Mesendoderm (in vitro differentiated cells): ENCODE measurements around the gene SEL1L3.

Source experiments
- DNase-seq: peaks from one replicate; pipeline ENCODE4 v3.0.0; 2013
- H2AK5ac ChIP-seq: 2 replicates; pipeline ENCODE4 v1.6.1; 2013; ENCODE audit warnings: low read length, inconsistent platforms
- H2BK120ac ChIP-seq: 2 replicates; pipeline ENCODE4 v1.6.1; 2013; ENCODE audit warnings: low read depth, mild to moderate bottlenecking, low read length, moderate library complexity, mixed read lengths
- H2BK15ac ChIP-seq: replicated peaks from 2 replicates; pipeline ENCODE4 v1.6.1; 2013; ENCODE audit warnings: low read depth, mild to moderate bottlenecking, moderate library complexity
- H2BK5ac ChIP-seq: 2 replicates; pipeline ENCODE4 v1.6.1; 2013; ENCODE audit warnings: low read length, inconsistent platforms
- H3K18ac ChIP-seq: 2 replicates; pipeline ENCODE4 v1.6.1; 2013; ENCODE audit warnings: mild to moderate bottlenecking, low read length, mixed read lengths
- H3K23ac ChIP-seq: one replicate; pipeline ENCODE4 v1.6.1; 2013; ENCODE audit warnings: low read length
- H3K27ac ChIP-seq: 2 replicates; pipeline ENCODE4 v1.5.1; 2013; ENCODE audit warnings: low read depth, mild to moderate bottlenecking, inconsistent platforms, low read length, moderate library complexity
- H3K27me3 ChIP-seq: 2 replicates; pipeline ENCODE4 v1.6.1; 2013; ENCODE audit warnings: low read length, control low read depth, mild to moderate bottlenecking, inconsistent platforms; ENCODE audit not compliant: insufficient read depth, poor library complexity
- H3K36me3 ChIP-seq: 2 replicates; pipeline ENCODE4 v1.6.1; 2013; ENCODE audit warnings: low read length, inconsistent platforms; ENCODE audit not compliant: control insufficient read depth, insufficient read depth
- H3K4ac ChIP-seq: one replicate; pipeline ENCODE4 v1.6.1; 2013; ENCODE audit warnings: low read depth, mild to moderate bottlenecking, low read length, moderate library complexity
- H3K4me1 ChIP-seq: 2 replicates; pipeline ENCODE4 v1.6.1; 2013; ENCODE audit warnings: low read depth, low read length, inconsistent platforms; ENCODE audit not compliant: control insufficient read depth
- H3K4me2 ChIP-seq: 2 replicates; pipeline ENCODE4 v1.6.1; 2013; ENCODE audit warnings: low read length
- H3K4me3 ChIP-seq: 2 replicates; pipeline ENCODE4 v1.5.1; 2013; ENCODE audit warnings: mild to moderate bottlenecking, low read length
- H3K56ac ChIP-seq: one replicate; pipeline ENCODE4 v1.6.1; 2013; ENCODE audit warnings: low read length
- H3K79me1 ChIP-seq: 2 replicates; pipeline ENCODE4 v1.6.1; 2013; ENCODE audit warnings: low read length, inconsistent platforms
- H3K79me2 ChIP-seq: 2 replicates; pipeline ENCODE4 v1.6.1; 2013; ENCODE audit warnings: mild to moderate bottlenecking, low read length; ENCODE audit not compliant: control insufficient read depth, insufficient read depth
- H3K9ac ChIP-seq: 2 replicates; pipeline ENCODE4 v1.6.1; 2013; ENCODE audit warnings: low read length, inconsistent platforms
- H4K5ac ChIP-seq: one replicate; pipeline ENCODE4 v1.6.1; 2013; ENCODE audit warnings: low read length
- H4K8ac ChIP-seq: one replicate; pipeline ENCODE4 v1.6.1; 2013; ENCODE audit warnings: low read depth, mild to moderate bottlenecking, control low read depth, low read length, moderate library complexity
- WGBS: extraction: QIAGEN DNeasy Blood & Tissue Kit; methylation state at CpG from one replicate; pipeline ENCODE4 v1.1.7; 2013; ENCODE audit warnings: low lambda C conversion rate, missing lambda C conversion rate; ENCODE audit not compliant: insufficient coverage; ENCODE audit errors: extremely low coverage; 5-methylcytosine and 5-hydroxymethylcytosine counted together

Gene SEL1L3

GRCh38 chr4:25811841-25812240, 50.9 kb downstream of the SEL1L3 start:
- no peaks in the 10 kb centered on the region for H3K27me3 ChIP-seq
- no peaks in the 10 kb centered on the region for H3K36me3 ChIP-seq
- H3K18ac ChIP-seq, result no peak overlapping the region
- DNase-seq, result no peak
- H3K4ac ChIP-seq, result no peak overlapping the region
- peaks cover 2% of the 10 kb centered on the region for H3K4me1 ChIP-seq
- no peak overlapping the region for H2BK15ac ChIP-seq
- H4K5ac ChIP-seq, result no peak overlapping the region
- H3K27ac ChIP-seq, result no peak overlapping the region
- no peak overlapping the region for H3K9ac ChIP-seq
- H3K79me2 ChIP-seq, result no peaks in the 10 kb centered on the region
- WGBS, result no CpG with 5 or more reads among the region's 9 CpGs
- no peaks in the 10 kb centered on the region for H3K79me1 ChIP-seq
- H2AK5ac ChIP-seq, result no peak overlapping the region
- no peak overlapping the region for H2BK120ac ChIP-seq
- H2BK5ac ChIP-seq, result no peak overlapping the region
- H3K4me3 ChIP-seq, result no peak overlapping the region
- H4K8ac ChIP-seq, result no peak overlapping the region
- H3K23ac ChIP-seq, result no peak overlapping the region
- no peak overlapping the region for H3K4me2 ChIP-seq
- H3K56ac ChIP-seq, result no peak overlapping the region

GRCh38 chr4:25811374-25811690, 51.5 kb downstream of the SEL1L3 start:
- Histone ChIP-seq H3K9ac (no peak overlapping the region), H2BK120ac (no peak overlapping the region)
- no CpG with 5 or more reads among the region's 4 CpGs for WGBS

GRCh38 chr4:25810461-25811373, 52.1 kb downstream of the SEL1L3 start:
- Histone ChIP-seq H2BK5ac (no peak overlapping the region), H3K56ac (no peak overlapping the region), H3K4me2 (no peak overlapping the region), H3K18ac (no peak overlapping the region), H3K23ac (no peak overlapping the region), H3K36me3 (no peaks in the 10 kb centered on the region), H2BK15ac (no peak overlapping the region), H3K4ac (no peak overlapping the region), H3K9ac (no peak overlapping the region), H3K27me3 (no peaks in the 10 kb centered on the region), H3K27ac (no peak overlapping the region), H3K79me1 (no peaks in the 10 kb centered on the region), H3K79me2 (no peaks in the 10 kb centered on the region), H3K4me1 (peaks cover 2% of the 10 kb centered on the region), H3K4me3 (no peak overlapping the region), H4K8ac (no peak overlapping the region), H2AK5ac (no peak overlapping the region), H4K5ac (no peak overlapping the region), H2BK120ac (no peak overlapping the region)
- no CpG with 5 or more reads among the region's 23 CpGs for WGBS
- no peak for DNase-seq

More at GRCh38 chr4:25811374-25811690, 51.5 kb downstream of the SEL1L3 start:
- Histone ChIP-seq H4K8ac (no peak overlapping the region), H4K5ac (no peak overlapping the region), H3K4me1 (peaks cover 2% of the 10 kb centered on the region), H3K27ac (no peak overlapping the region), H3K79me2 (no peaks in the 10 kb centered on the region), H3K4ac (no peak overlapping the region), H3K79me1 (no peaks in the 10 kb centered on the region), H3K23ac (no peak overlapping the region), H2AK5ac (no peak overlapping the region), H2BK5ac (no peak overlapping the region), H3K56ac (no peak overlapping the region), H3K4me3 (no peak overlapping the region), H2BK15ac (no peak overlapping the region), H3K27me3 (no peaks in the 10 kb centered on the region), H3K4me2 (no peak overlapping the region), H3K18ac (no peak overlapping the region), H3K36me3 (no peaks in the 10 kb centered on the region)
- no peak for DNase-seq

- H3K79me2 ChIP-seq, result no peaks in the 10 kb centered on the region
Measured at GRCh38 chr4:25809996-25810395, 52.8 kb downstream of the SEL1L3 start.

GRCh38 chr4:25807102-25807728, 55.6 kb downstream of the SEL1L3 start:
- no peaks in the 10 kb centered on the region for H3K4me1 ChIP-seq
- no peak overlapping the region for H4K5ac ChIP-seq
- no peak overlapping the region for H3K9ac ChIP-seq
- no peak overlapping the region for H3K4ac ChIP-seq
- no peak overlapping the region for H3K27ac ChIP-seq
- H2AK5ac ChIP-seq, result no peak overlapping the region
- DNase-seq, result no peak
- no peak overlapping the region for H4K8ac ChIP-seq
- H3K4me2 ChIP-seq, result no peak overlapping the region
- no peak overlapping the region for H3K56ac ChIP-seq
- H3K79me1 ChIP-seq, result no peaks in the 10 kb centered on the region
- H2BK5ac ChIP-seq, result no peak overlapping the region
- H3K27me3 ChIP-seq, result no peaks in the 10 kb centered on the region
- H3K36me3 ChIP-seq, result no peaks in the 10 kb centered on the region
- H2BK120ac ChIP-seq, result no peak overlapping the region
- WGBS, result no CpG with 5 or more reads among the region's 8 CpGs
- no peak overlapping the region for H2BK15ac ChIP-seq
- no peak overlapping the region for H3K18ac ChIP-seq
- no peaks in the 10 kb centered on the region for H3K79me2 ChIP-seq
- no peak overlapping the region for H3K4me3 ChIP-seq
- no peak overlapping the region for H3K23ac ChIP-seq

More at GRCh38 chr4:25809996-25810395, 52.8 kb downstream of the SEL1L3 start:
- H3K4me1 ChIP-seq, result peaks cover 2% of the 10 kb centered on the region
- no peak overlapping the region for H2AK5ac ChIP-seq
- H2BK5ac ChIP-seq, result no peak overlapping the region
- H3K4me2 ChIP-seq, result no peak overlapping the region
- H4K8ac ChIP-seq, result no peak overlapping the region
- no peaks in the 10 kb centered on the region for H3K79me1 ChIP-seq
- no CpG with 5 or more reads among the region's 4 CpGs for WGBS
- no peak overlapping the region for H3K27ac ChIP-seq
- H3K27me3 ChIP-seq, result no peaks in the 10 kb centered on the region
- H2BK120ac ChIP-seq, result no peak overlapping the region
- H3K18ac ChIP-seq, result no peak overlapping the region
- no peak overlapping the region for H2BK15ac ChIP-seq
- H3K4me3 ChIP-seq, result no peak overlapping the region
- H3K36me3 ChIP-seq, result no peaks in the 10 kb centered on the region
- no peak overlapping the region for H3K9ac ChIP-seq
- no peak overlapping the region for H3K4ac ChIP-seq
- H3K56ac ChIP-seq, result no peak overlapping the region
- H3K23ac ChIP-seq, result no peak overlapping the region
- no peak for DNase-seq
- no peak overlapping the region for H4K5ac ChIP-seq
